ENCODE results near the gene EIF5.
"Not testable (repeated sequence)": the region's sequence is repeated elsewhere in the genome, so short reads cannot be mapped to it uniquely, and the experiment has no call there.

EIF5 gene

GRCh38 chr14:103336191-103336590, 2.2 kb downstream of the EIF5 start:
- DNase-seq (ENCODE audit: low read depth in 3 of 3) = no peak

GRCh38 chr14:103337794-103338193, 3.8 kb downstream of the EIF5 start:
- no peak for DNase-seq (ENCODE audit: low read depth in 3 of 3)

GRCh38 chr14:103339561-103339960, 5.5 kb downstream of the EIF5 start:
- no peak for DNase-seq (ENCODE audit: low read depth in 3 of 3)

- no peak for DNase-seq (ENCODE audit: low read depth in 3 of 3)
Observed at GRCh38 chr14:103340480-103341212, 6.6 kb downstream of the EIF5 start.

GRCh38 chr14:103341250-103342129, 7.5 kb downstream of the EIF5 start:
- no peak for DNase-seq (ENCODE audit: low read depth in 3 of 3)

- no peak for DNase-seq (ENCODE audit: low read depth in 3 of 3)
Observed at GRCh38 chr14:103343164-103343879, 9.3 kb downstream of the EIF5 start.

GRCh38 chr14:103343905-103344797, 10.1 kb downstream of the EIF5 start:
- DNase-seq (ENCODE audit: low read depth in 3 of 3) = no peak

- no peak for DNase-seq (ENCODE audit: low read depth in 3 of 3)
Observed at GRCh38 chr14:103346286-103346685, 12.2 kb downstream of the EIF5 start.

- no peak for DNase-seq (ENCODE audit: low read depth in 3 of 3)
Observed at GRCh38 chr14:103347091-103347815, 13.2 kb downstream of the EIF5 start.

- DNase-seq (ENCODE audit: low read depth in 3 of 3) = no peak
Observed at GRCh38 chr14:103348154-103348553, 14.1 kb downstream of the EIF5 start.

- no peak for DNase-seq (ENCODE audit: low read depth in 3 of 3)
Observed at GRCh38 chr14:103349982-103350381, 15.9 kb downstream of the EIF5 start.

GRCh38 chr14:103353362-103353761, 19.3 kb downstream of the EIF5 start:
- no peak for DNase-seq (ENCODE audit: low read depth in 3 of 3)

GRCh38 chr14:103354141-103354540, 20.1 kb downstream of the EIF5 start:
- no peak for DNase-seq (ENCODE audit: low read depth in 3 of 3)

- DNase-seq (ENCODE audit: low read depth in 3 of 3) = no peak
Observed at GRCh38 chr14:103356024-103356682, 22.1 kb downstream of the EIF5 start.

- not testable (repeated sequence) for DNase-seq (ENCODE audit: low read depth in 3 of 3)
Observed at GRCh38 chr14:103357552-103357951, 23.5 kb downstream of the EIF5 start.

GRCh38 chr14:103360548-103360947, 26.5 kb downstream of the EIF5 start:
- no peak for DNase-seq (ENCODE audit: low read depth in 3 of 3)

- DNase-seq (ENCODE audit: low read depth in 3 of 3) = no peak
Observed at GRCh38 chr14:103361867-103362266, 27.8 kb downstream of the EIF5 start.

GRCh38 chr14:103362780-103363179, 28.7 kb downstream of the EIF5 start:
- no peak for DNase-seq (ENCODE audit: low read depth in 3 of 3)

GRCh38 chr14:103366741-103367140, 32.7 kb downstream of the EIF5 start:
- DNase-seq (ENCODE audit: low read depth in 3 of 3) = no peak

GRCh38 chr14:103367995-103368394, 34.0 kb downstream of the EIF5 start:
- DNase-seq (ENCODE audit: low read depth in 3 of 3) = no peak

Data from stimulated activated CD4-positive, alpha-beta T cell treated with anti-CD3 and anti-CD28 coated beads, TNF-alpha, amount 100 ng/mL, for 4 hours (primary cell).